PFSK-1 (cell line): ENCODE measurements around the gene MCM5.

ENCODE experiments used
- FOXP2 ChIP-seq: optimal IDR thresholded peaks from 2 replicates; pipeline ENCODE3; 2011; ENCODE audit warnings: borderline replicate concordance, control low read depth, inconsistent platforms; ENCODE audit not compliant: insufficient read depth; ENCODE audit errors: extremely low read length, extremely low read depth
- POLR2AphosphoS5 ChIP-seq: IDR thresholded peaks from 2 replicates; pipeline ENCODE4 v1.6.1; 2012; ENCODE audit warnings: low read depth, mild to moderate bottlenecking, control low read depth, low read length, moderate library complexity
- REST ChIP-seq, 2 experiments: IDR thresholded peaks; 2 replicates each; pipeline versions ENCODE4 v1.6.1 to v1.8.0; 2011 to 2012; ENCODE audit warnings: low read depth in 2 of 2, low read length in 2 of 2, control low read depth in 1 of 2, inconsistent platforms in 1 of 2, mild to moderate bottlenecking in 1 of 2, moderate library complexity in 1 of 2; ENCODE audit not compliant: insufficient read depth in 1 of 2
- SIN3A ChIP-seq: IDR thresholded peaks from 2 replicates; pipeline ENCODE4 v1.6.1; 2012; ENCODE audit warnings: mild to moderate bottlenecking, low read length, moderate library complexity, borderline replicate concordance; ENCODE audit not compliant: insufficient read depth
- TAF1 ChIP-seq: IDR thresholded peaks from 2 replicates; pipeline ENCODE4 v1.6.1; 2012; ENCODE audit warnings: low read length, control low read depth, borderline replicate concordance; ENCODE audit not compliant: insufficient read depth

MCM5 gene

GRCh38 chr22:35462498-35463230 lies 62.7 kb downstream of the MCM5 start:
- no peak for TF ChIP-seq POLR2AphosphoS5

- no peak for TF ChIP-seq TAF1
- no peak for TF ChIP-seq SIN3A
- no peak for TF ChIP-seq FOXP2
- no peak for TF ChIP-seq POLR2AphosphoS5
- no peak for TF ChIP-seq REST (IDR thresholded peaks at IDR 0.05; ENCODE audit: insufficient read depth in 1 of 2, low read depth in 2 of 2, low read length in 2 of 2)
Measured at GRCh38 chr22:35463231-35463933, 63.4 kb downstream of the MCM5 start.

GRCh38 chr22:35464399-35464798 lies 64.5 kb downstream of the MCM5 start:
- TF ChIP-seq TAF1 (no peak), REST (IDR thresholded peaks at IDR 0.05; ENCODE audit: insufficient read depth in 1 of 2, low read depth in 2 of 2, low read length in 2 of 2) (no peak), POLR2AphosphoS5 (no peak), FOXP2 (no peak), SIN3A (no peak)

GRCh38 chr22:35465109-35465701 lies 65.3 kb downstream of the MCM5 start:
- no peak for TF ChIP-seq REST (IDR thresholded peaks at IDR 0.05; ENCODE audit: insufficient read depth in 1 of 2, low read depth in 2 of 2, low read length in 2 of 2)
- TF ChIP-seq TAF1, result no peak
- no peak for TF ChIP-seq POLR2AphosphoS5
- no peak for TF ChIP-seq FOXP2
- TF ChIP-seq SIN3A, result no peak

- TF ChIP-seq REST (IDR thresholded peaks at IDR 0.05; ENCODE audit: insufficient read depth in 1 of 2, low read depth in 2 of 2, low read length in 2 of 2), result no peak
- TF ChIP-seq POLR2AphosphoS5, result 0 out of 2 replicates have a peak, but pooled peaks have one; percentile 40
Measured at GRCh38 chr22:35467681-35468434, 67.9 kb downstream of the MCM5 start.
